Endothelial cell of umbilical vein (primary cell): Measurements from ENCODE around the gene CFAP46. TPM values are rescaled to one million over a fixed set of nuclear protein-coding genes. Genes with fewer than 3 reads are reported as not detected.

Experiments used
- BruUV-seq: library from RNA; stranded (reverse); fragments of 400-500 nt; replicated peaks from 2 replicates; lab custom pipeline; 2021; lab: Mats Ljungman, UMichigan
- CTCF ChIA-PET: fragments of 300-600, 350-600 bp; sonication (Branson Sonifier 250); formaldehyde crosslinking; loops from one replicate; lab custom pipeline; 2021; ENCODE audit warnings: antibody characterized with exemption, inconsistent platforms; lab: Charles Lee
- POLR2A ChIA-PET: fragments of 300-600, 350-600 bp; sonication (Branson Sonifier 250); formaldehyde crosslinking; loops from one replicate; lab custom pipeline; 2021; ENCODE audit warnings: antibody characterized with exemption, inconsistent platforms; lab: Charles Lee
- DNase-seq: peaks from one replicate; pipeline ENCODE4 v3.0.0-alpha.2; 2011; ENCODE audit warnings: low read depth, low spot score
- FAIRE-seq: peaks from 2 replicates; lab custom pipeline; 2011; peaks lifted over from hg19 to GRCh38; lab: Jason Lieb, UNC
- H2AFZ ChIP-seq: 2 replicates; pipeline ENCODE4 v1.6.0; 2012; ENCODE audit warnings: low read depth, low read length, control low read depth, inconsistent platforms
- H3K27ac ChIP-seq: 2 replicates; pipeline ENCODE4 v1.5.1; 2011; ENCODE audit warnings: low read depth, mild to moderate bottlenecking, control low read depth, low read length, moderate library complexity; ENCODE audit not compliant: insufficient read depth
- H3K27me3 ChIP-seq, 2 experiments: 2 replicates each; pipeline versions ENCODE4 v1.6.0 to v1.6.1; 2011; ENCODE audit warnings: low read length in 2 of 2, mixed read lengths in 1 of 2; ENCODE audit not compliant: control insufficient read depth in 2 of 2, insufficient read depth in 2 of 2
- H3K36me3 ChIP-seq, 2 experiments: 2 replicates in 1 of 2; 3 replicates in 1 of 2; pipeline ENCODE4 v1.5.1; 2011; ENCODE audit warnings: low read length in 2 of 2, mild to moderate bottlenecking in 1 of 2, moderate library complexity in 1 of 2; ENCODE audit not compliant: control insufficient read depth in 2 of 2, insufficient read depth in 2 of 2; ENCODE audit errors: extremely low read depth in 1 of 2
- H3K4me1 ChIP-seq: 3 replicates; pipeline ENCODE4 v1.5.1; 2011; ENCODE audit warnings: mild to moderate bottlenecking, low read length; ENCODE audit not compliant: control insufficient read depth, insufficient read depth; ENCODE audit errors: extremely low read depth
- H3K4me2 ChIP-seq: 2 replicates; pipeline ENCODE4 v1.6.1; 2011; ENCODE audit warnings: low read length, control low read depth, mixed read lengths; ENCODE audit not compliant: insufficient read depth
- H3K4me3 ChIP-seq, 3 experiments: fragments of 200-600 bp in 1 of 3; sonication (generic), shearing (Covaris generic) in 1 of 3; replicated peaks in 1 of 3; 2 replicates each; pipeline ENCODE4 v1.5.1; 2011 to 2016; ENCODE audit warnings: control low read depth in 3 of 3, low read length in 3 of 3, mild to moderate bottlenecking in 2 of 3, inconsistent platforms in 1 of 3, low read depth in 1 of 3, moderate library complexity in 1 of 3; ENCODE audit not compliant: insufficient read depth in 1 of 3
- H3K79me2 ChIP-seq: 2 replicates; pipeline ENCODE4 v1.6.0; 2012; ENCODE audit warnings: low read length, inconsistent platforms; ENCODE audit not compliant: control insufficient read depth, insufficient read depth
- H3K9ac ChIP-seq: replicated peaks from 2 replicates; pipeline ENCODE3; 2011; ENCODE audit warnings: low read length, control low read depth; ENCODE audit not compliant: insufficient read depth; ENCODE audit errors: extremely low read depth
- H3K9me1 ChIP-seq: replicated peaks from 3 replicates; pipeline ENCODE4 v1.6.0; 2011; ENCODE audit warnings: mild to moderate bottlenecking, low read length; ENCODE audit not compliant: control insufficient read depth, insufficient read depth; ENCODE audit errors: extremely low read depth
- H3K9me3 ChIP-seq: replicated peaks from 2 replicates; pipeline ENCODE4 v1.5.1; 2012; ENCODE audit warnings: low read length, inconsistent platforms; ENCODE audit not compliant: control insufficient read depth, insufficient read depth
- H4K20me1 ChIP-seq: replicated peaks from 2 replicates; pipeline ENCODE3; 2011; ENCODE audit warnings: mild to moderate bottlenecking, low read length; ENCODE audit not compliant: control insufficient read depth, insufficient read depth; ENCODE audit errors: extremely low read depth
- EZH2 ChIP-seq: IDR thresholded peaks from 2 replicates; pipeline ENCODE4 v1.6.1; 2012; ENCODE audit warnings: borderline replicate concordance, low read depth, mild to moderate bottlenecking, moderate library complexity, low read length, inconsistent platforms; ENCODE audit not compliant: severe bottlenecking
- FOS ChIP-seq: IDR thresholded peaks from 2 replicates; pipeline ENCODE4 v1.6.1; 2011; ENCODE audit warnings: mild to moderate bottlenecking, low read length, moderate library complexity, borderline replicate concordance; ENCODE audit not compliant: insufficient read depth
- GATA2 ChIP-seq: IDR thresholded peaks from 2 replicates; pipeline ENCODE4 v1.7.0; 2011; ENCODE audit warnings: low read depth, mild to moderate bottlenecking, moderate library complexity, mixed read lengths, low read length; ENCODE audit not compliant: insufficient read length, insufficient read depth
- JUN ChIP-seq: IDR thresholded peaks from 2 replicates; pipeline ENCODE4 v1.6.1; 2011; ENCODE audit warnings: borderline replicate concordance, low read depth; ENCODE audit not compliant: insufficient read length, insufficient read depth
- MYC ChIP-seq: IDR thresholded peaks from one replicate; pipeline ENCODE4 v1.6.1; 2011; ENCODE audit warnings: mild to moderate bottlenecking, low read depth, low read length
- POLR2A ChIP-seq: IDR thresholded peaks from 2 replicates; pipeline ENCODE4 v1.6.1; 2012; ENCODE audit warnings: low read depth, mild to moderate bottlenecking, control low read depth, low read length
- POLR2AphosphoS5 ChIP-seq: IDR thresholded peaks from 2 replicates; pipeline ENCODE4 v1.6.1; 2012; ENCODE audit warnings: low read depth, mild to moderate bottlenecking, control low read depth, low read length, moderate library complexity; ENCODE audit not compliant: insufficient read depth
- dilution Hi-C: fragments of 300-500 bp; cut with MboI; formaldehyde crosslinking; loops from one replicate; pipeline ENCODE4 v1.15.0; 2019; ENCODE audit warnings: low sequenced_read_pairs; ENCODE audit not compliant: extremely low pct_ligation_motif_present
- intact Hi-C: fragments of 100-400 bp; cut with micrococcal nuclease; formaldehyde crosslinking; loops from one replicate; pipeline ENCODE4 v1.10.0; 2022
- polyA plus RNA-seq, 4 experiments: library from polyadenylated mRNA; depleted of rRNA in 3 of 4; stranded (reverse) in 3 of 4; unstranded in 1 of 4; fragments of >200 nt; gene quantifications; 2 replicates each; pipeline versions ENCODE4 v1.2.1 to v1.2.3, GENCODE V29; 2011 to 2012; ENCODE audit warnings: missing spikeins in 1 of 4
- total RNA-seq: library from RNA; stranded (reverse); gene quantifications from 2 replicates; pipeline ENCODE4 v1.2.3, GENCODE V29; 2021
- TF ChIP-seq, protein P1 (sequence below): IDR thresholded peaks from 2 replicates; pipeline ENCODE4 v1.6.1; 2011; ENCODE audit not compliant: insufficient read depth, insufficient read length
- TF ChIP-seq, protein P2 (sequence below), 2 donors: IDR thresholded peaks; 1 replicate in 1 of 2; 2 replicates in 1 of 2; pipeline ENCODE4 v1.5.1; 2011; ENCODE audit warnings: low read length in 2 of 2, mild to moderate bottlenecking in 2 of 2, moderate library complexity in 2 of 2, control low read depth in 1 of 2, inconsistent platforms in 1 of 2, low read depth in 1 of 2; ENCODE audit not compliant: insufficient read depth in 1 of 2; ENCODE audit errors: extremely low read depth in 1 of 2

CFAP46 gene
- total and polyA plus RNA-seq, 2 donors (not counting 3 experiments of a cell fraction or from before 2014, with no cell fraction given): 0.75 to 0.98 TPM

DNA sequence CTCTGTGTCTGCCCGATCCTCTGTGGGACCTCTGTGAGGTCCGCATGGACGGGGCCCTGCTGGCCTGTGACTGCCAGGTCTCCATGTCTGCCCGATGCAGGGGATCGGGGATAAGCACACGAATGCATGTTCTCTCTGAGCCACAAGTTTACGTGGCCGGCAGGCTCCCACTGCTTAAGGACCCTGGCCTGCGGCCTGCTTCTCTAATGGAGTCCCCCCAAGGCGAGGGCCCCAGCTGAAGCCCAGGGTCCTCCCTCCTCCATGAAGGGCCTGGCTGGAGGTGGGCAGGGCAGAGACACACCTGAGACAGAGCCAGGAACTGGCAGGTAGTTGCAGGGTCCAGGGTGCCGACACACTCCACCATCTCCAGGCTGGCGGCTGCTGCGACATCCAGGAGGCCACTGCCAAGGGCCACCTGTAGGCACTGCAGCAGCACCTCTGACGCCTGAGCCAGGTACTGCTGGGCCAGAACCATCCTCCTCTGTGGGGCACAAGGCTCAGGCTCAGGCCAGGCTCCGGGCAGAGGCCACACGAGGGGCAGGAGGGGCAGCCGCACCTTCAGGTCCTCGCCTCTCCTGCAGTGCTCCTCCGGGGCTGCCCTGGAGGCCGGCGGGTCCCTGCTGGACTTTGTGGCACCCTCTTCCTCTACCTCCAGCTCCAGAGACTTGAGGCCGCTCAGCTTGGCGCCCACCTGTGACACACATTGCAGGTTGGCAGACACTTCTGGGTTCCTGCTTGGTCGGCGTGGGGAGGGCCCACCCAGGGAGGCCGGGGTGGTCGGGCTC, 95.5 kb downstream of the CFAP46 start:
- Histone ChIP-seq H3K27me3 (no peaks in the 10 kb centered on the region), H3K79me2 (no peaks in the 10 kb centered on the region), H3K4me1 (no peaks in the 10 kb centered on the region), H3K9ac (no peak overlapping the region), H3K9me3 (no peaks in the 10 kb centered on the region), H3K4me3 (no peak overlapping the region), H2AFZ (no peak overlapping the region), H3K27ac (no peak overlapping the region), H3K36me3 (no peaks in the 10 kb centered on the region), H3K9me1 (no peaks in the 10 kb centered on the region), H3K4me2 (no peak overlapping the region), H4K20me1 (no peaks in the 10 kb centered on the region)
- BruUV-seq: no TSS peak
- TF ChIP-seq EZH2 (no peak), GATA2 (no peak), FOS (no peak), JUN (no peak), POLR2A (no peak), MYC (no peak), POLR2AphosphoS5 (no peak)
- TF ChIP-seq, protein P1, sequence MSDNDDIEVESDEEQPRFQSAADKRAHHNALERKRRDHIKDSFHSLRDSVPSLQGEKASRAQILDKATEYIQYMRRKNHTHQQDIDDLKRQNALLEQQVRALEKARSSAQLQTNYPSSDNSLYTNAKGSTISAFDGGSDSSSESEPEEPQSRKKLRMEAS: no peak
- TF ChIP-seq, protein P2, sequence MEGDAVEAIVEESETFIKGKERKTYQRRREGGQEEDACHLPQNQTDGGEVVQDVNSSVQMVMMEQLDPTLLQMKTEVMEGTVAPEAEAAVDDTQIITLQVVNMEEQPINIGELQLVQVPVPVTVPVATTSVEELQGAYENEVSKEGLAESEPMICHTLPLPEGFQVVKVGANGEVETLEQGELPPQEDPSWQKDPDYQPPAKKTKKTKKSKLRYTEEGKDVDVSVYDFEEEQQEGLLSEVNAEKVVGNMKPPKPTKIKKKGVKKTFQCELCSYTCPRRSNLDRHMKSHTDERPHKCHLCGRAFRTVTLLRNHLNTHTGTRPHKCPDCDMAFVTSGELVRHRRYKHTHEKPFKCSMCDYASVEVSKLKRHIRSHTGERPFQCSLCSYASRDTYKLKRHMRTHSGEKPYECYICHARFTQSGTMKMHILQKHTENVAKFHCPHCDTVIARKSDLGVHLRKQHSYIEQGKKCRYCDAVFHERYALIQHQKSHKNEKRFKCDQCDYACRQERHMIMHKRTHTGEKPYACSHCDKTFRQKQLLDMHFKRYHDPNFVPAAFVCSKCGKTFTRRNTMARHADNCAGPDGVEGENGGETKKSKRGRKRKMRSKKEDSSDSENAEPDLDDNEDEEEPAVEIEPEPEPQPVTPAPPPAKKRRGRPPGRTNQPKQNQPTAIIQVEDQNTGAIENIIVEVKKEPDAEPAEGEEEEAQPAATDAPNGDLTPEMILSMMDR (IDR thresholded peaks at IDR 0.05; ENCODE audit: extremely low read depth in 1 of 2, insufficient read depth in 1 of 2, low read depth in 1 of 2, low read length in 2 of 2): no peak
- DNase-seq: no peak
- dilution Hi-C loops: no loop called here
- intact Hi-C loops: no loop called here
- no peak for FAIRE-seq
- POLR2A ChIA-PET: no interaction called here
- CTCF ChIA-PET: no interaction called here
